MM.1S (cell line): ENCODE measurements around the gene THUMPD3.

Experiments used
- EZH2 ChIP-seq: fragments of 300-600 bp; sonication (generic); optimal IDR thresholded peaks from 2 replicates; pipeline ENCODE3; 2017; ENCODE audit warnings: low read depth, mild to moderate bottlenecking, antibody characterized with exemption, low read length, mixed read lengths
- TF ChIP-seq, protein P1 (sequence below): fragments of 300-600 bp; sonication (generic); IDR thresholded peaks from 2 replicates; pipeline ENCODE4 v1.5.1; 2016; ENCODE audit warnings: antibody characterized with exemption, low read length, mixed read lengths

DNA sequence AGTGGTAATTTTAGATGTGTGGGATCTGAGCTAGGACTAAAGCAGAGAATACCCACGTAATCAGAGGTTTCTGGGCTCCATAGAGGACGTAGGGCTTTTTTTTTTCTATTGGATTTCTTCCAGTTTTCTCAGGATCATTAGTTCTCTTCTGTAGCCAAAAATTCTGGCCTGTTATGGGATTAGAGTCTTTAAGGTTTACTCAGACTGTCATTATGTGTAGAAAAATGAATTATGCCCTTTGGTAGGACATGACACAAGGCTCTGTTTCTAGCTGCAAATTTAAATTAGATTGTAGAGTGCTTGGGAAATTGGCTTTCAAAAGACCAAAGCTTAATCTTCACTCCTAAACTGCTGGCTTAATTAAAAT is 36.5 kb downstream of the THUMPD3 start:
- TF ChIP-seq EZH2 = no peak
- TF ChIP-seq, protein P1, sequence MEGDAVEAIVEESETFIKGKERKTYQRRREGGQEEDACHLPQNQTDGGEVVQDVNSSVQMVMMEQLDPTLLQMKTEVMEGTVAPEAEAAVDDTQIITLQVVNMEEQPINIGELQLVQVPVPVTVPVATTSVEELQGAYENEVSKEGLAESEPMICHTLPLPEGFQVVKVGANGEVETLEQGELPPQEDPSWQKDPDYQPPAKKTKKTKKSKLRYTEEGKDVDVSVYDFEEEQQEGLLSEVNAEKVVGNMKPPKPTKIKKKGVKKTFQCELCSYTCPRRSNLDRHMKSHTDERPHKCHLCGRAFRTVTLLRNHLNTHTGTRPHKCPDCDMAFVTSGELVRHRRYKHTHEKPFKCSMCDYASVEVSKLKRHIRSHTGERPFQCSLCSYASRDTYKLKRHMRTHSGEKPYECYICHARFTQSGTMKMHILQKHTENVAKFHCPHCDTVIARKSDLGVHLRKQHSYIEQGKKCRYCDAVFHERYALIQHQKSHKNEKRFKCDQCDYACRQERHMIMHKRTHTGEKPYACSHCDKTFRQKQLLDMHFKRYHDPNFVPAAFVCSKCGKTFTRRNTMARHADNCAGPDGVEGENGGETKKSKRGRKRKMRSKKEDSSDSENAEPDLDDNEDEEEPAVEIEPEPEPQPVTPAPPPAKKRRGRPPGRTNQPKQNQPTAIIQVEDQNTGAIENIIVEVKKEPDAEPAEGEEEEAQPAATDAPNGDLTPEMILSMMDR = no peak
